Measurements from ENCODE around the gene EEF2.
A peak's percentile ranks its signal among the peaks of the same experiment; 100 is the strongest.

Gene EEF2
- total RNA-seq = 2,963 to 3,520 reads per million in 2 donors

- DNase-seq = peak; percentile 78 to 92 (median 85)
Measured at GRCh38 chr19:3984908-3985642, at the start of gene EEF2. TSS of gene EEF2 (minus strand) at chr19:3985463. CDS start at chr19:3985380, 83 bp downstream.

- DNase-seq = no peak
Measured at GRCh38 chr19:4034048-4035017, 49.1 kb upstream of the EEF2 start.

GRCh38 chr19:4033028-4033956 lies 48.0 kb upstream of the EEF2 start:
- DNase-seq = no peak

GRCh38 chr19:4032436-4032835 lies 47.2 kb upstream of the EEF2 start:
- DNase-seq = no peak

- no peak for DNase-seq
Measured at GRCh38 chr19:4031420-4031819, 46.2 kb upstream of the EEF2 start.

- DNase-seq = no peak
Measured at GRCh38 chr19:4030981-4031380, 45.7 kb upstream of the EEF2 start.

GRCh38 chr19:4030552-4030951 lies 45.3 kb upstream of the EEF2 start:
- no peak for DNase-seq

- no peak for DNase-seq
Measured at GRCh38 chr19:4029247-4029614, 44.0 kb upstream of the EEF2 start.

GRCh38 chr19:4028334-4029246 lies 43.3 kb upstream of the EEF2 start:
- DNase-seq = no peak

- DNase-seq = no peak
Measured at GRCh38 chr19:4027146-4027545, 41.9 kb upstream of the EEF2 start.

- no peak for DNase-seq
Measured at GRCh38 chr19:4025317-4025716, 40.1 kb upstream of the EEF2 start.

GRCh38 chr19:4023600-4024398 lies 38.5 kb upstream of the EEF2 start:
- DNase-seq = no peak

- DNase-seq = no peak
Measured at GRCh38 chr19:4019578-4019977, 34.3 kb upstream of the EEF2 start.

- no peak for DNase-seq
Measured at GRCh38 chr19:4018775-4019504, 33.7 kb upstream of the EEF2 start.

- no peak for DNase-seq
Measured at GRCh38 chr19:4018140-4018613, 32.9 kb upstream of the EEF2 start.

- no peak for DNase-seq
Measured at GRCh38 chr19:4016903-4017638, 31.8 kb upstream of the EEF2 start.

GRCh38 chr19:4016486-4016885 lies 31.2 kb upstream of the EEF2 start:
- DNase-seq = no peak

GRCh38 chr19:4015705-4016402 lies 30.6 kb upstream of the EEF2 start:
- DNase-seq = no peak
